Mucosa of descending colon (tissue), 3 donors: ENCODE results near the gene TMEM271. TPM values are rescaled to one million over a fixed set of nuclear protein-coding genes. Genes with fewer than 3 reads are reported as not detected.

Experiments used
- ATAC-seq: fragments of 200-7000 bp; cut with Tn5 transposase; one replicate; pipeline ENCODE4 v1.9.1; 2020; ENCODE audit warnings: mild to moderate bottlenecking, moderate library complexity
- DNase-seq, 3 donors: peaks; one replicate each; pipeline ENCODE4 v3.0.0-alpha.2; 2020
- H3K36me3 ChIP-seq: fragments of 200-600 bp; one replicate; pipeline ENCODE4 v1.8.0; 2021; ENCODE audit warnings: low read depth, mild to moderate bottlenecking
- H3K4me1 ChIP-seq: fragments of 200-600 bp; one replicate; pipeline ENCODE4 v1.8.0; 2021; ENCODE audit warnings: low read depth, mild to moderate bottlenecking
- H3K4me3 ChIP-seq: fragments of 200-600 bp; one replicate; pipeline ENCODE4 v1.8.0; 2021; ENCODE audit warnings: mild to moderate bottlenecking
- H3K9me3 ChIP-seq: fragments of 200-600 bp; one replicate; pipeline ENCODE4 v1.8.0; 2021; ENCODE audit warnings: mild to moderate bottlenecking
- intact Hi-C, 2 donors: fragments of 100-400 bp; cut with DNase I in 1 of 2; cut with micrococcal nuclease in 1 of 2; formaldehyde crosslinking; loops; one replicate each; pipeline versions ENCODE4 v1.11.0 to v1.11.1; 2022; cut with DNase I, micrococcal nuclease
- total RNA-seq, 3 donors: library from RNA; stranded (reverse); fragmentation: NEBNext Ultra II Directional in 2 of 3; extraction: Animal tissue kit (Norgen Biotek cat#: 25700) in 2 of 3; gene quantifications; one replicate each; pipeline versions ENCODE4 v1.2.1 to v1.2.4, GENCODE V29; 2021 to 2023
- TF ChIP-seq, protein P1 (sequence below): fragments of 200-600 bp; IDR thresholded peaks from one replicate; pipeline ENCODE4 v1.8.0; 2022; ENCODE audit warnings: antibody characterized with exemption, mild to moderate bottlenecking
- donor health status: DM: no; HTN: no; CAD: no; lungs with moderate emphysema.
- donor health status: DM: no; HTN: no; CAD: no.
- donor health status: DM: no; HTN: yes; CAD: no.

The TMEM271 gene
- total RNA-seq, 3 donors from 2014 or later: 0.35 TPM; not detected in 2

DNA sequence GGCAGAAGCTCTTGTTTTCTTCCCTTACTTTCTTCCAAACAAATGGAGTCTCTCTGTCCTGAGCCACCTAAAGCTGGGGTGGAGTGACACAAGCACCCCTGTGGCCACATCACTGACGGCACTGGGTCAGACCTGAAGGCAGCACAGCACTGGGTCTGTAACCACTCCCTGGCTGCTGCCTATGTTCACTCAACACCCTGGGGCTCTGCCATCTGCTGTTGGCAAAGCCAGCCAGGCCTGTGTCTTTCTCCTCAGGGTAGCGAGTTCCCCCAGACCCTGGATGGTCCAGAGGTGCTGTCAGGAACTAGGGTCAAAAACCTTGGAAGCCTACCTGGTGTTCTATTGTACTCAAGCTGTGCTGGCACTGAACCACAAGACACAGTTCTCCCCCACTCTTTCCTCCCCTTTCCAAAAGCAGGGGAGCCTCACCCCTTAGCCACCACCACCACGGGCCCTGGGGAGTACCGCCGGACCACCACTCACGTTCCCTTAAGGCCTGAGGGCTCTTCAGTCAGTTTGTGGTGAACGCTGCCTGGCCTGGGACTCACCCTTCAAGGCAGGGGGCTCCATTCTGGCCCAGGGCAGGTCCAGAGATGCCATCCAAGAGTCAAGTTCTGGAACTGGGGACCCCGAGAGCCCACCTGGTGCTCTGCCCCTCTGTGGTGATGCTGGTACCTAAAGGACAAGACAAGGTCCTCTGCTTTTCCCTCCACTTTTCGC is 31.5 kb downstream of the TMEM271 start:
- TF ChIP-seq, protein P1, sequence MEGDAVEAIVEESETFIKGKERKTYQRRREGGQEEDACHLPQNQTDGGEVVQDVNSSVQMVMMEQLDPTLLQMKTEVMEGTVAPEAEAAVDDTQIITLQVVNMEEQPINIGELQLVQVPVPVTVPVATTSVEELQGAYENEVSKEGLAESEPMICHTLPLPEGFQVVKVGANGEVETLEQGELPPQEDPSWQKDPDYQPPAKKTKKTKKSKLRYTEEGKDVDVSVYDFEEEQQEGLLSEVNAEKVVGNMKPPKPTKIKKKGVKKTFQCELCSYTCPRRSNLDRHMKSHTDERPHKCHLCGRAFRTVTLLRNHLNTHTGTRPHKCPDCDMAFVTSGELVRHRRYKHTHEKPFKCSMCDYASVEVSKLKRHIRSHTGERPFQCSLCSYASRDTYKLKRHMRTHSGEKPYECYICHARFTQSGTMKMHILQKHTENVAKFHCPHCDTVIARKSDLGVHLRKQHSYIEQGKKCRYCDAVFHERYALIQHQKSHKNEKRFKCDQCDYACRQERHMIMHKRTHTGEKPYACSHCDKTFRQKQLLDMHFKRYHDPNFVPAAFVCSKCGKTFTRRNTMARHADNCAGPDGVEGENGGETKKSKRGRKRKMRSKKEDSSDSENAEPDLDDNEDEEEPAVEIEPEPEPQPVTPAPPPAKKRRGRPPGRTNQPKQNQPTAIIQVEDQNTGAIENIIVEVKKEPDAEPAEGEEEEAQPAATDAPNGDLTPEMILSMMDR: no peak
- no peak overlapping the region for H3K4me3 ChIP-seq
- H3K36me3 ChIP-seq: no peaks in the 10 kb centered on the region
- intact Hi-C loops: no loop called here
- H3K4me1 ChIP-seq: no peaks in the 10 kb centered on the region
- ATAC-seq (no peak), DNase-seq (no peak)
- no peaks in the 10 kb centered on the region for H3K9me3 ChIP-seq

DNA sequence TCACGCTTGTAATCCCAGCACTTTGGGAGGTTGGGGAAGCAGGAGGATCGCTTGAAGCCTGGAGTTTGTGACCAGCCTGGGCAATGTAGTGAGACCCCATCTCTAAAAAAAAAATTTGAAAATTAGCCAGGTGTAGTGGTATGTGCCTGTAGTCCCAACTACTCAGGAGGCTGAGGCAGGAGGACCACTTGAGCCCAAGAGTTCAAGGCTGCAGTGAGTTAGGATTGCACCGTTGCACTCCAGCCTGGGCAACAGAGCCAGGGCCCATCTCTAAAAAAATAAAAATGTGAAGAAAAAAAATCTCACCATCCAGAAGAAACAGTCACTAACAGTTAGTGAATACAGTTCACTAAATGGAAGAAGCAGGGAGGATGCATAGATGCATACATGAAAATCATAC is 34.8 kb downstream of the TMEM271 start:
- no peaks in the 10 kb centered on the region for H3K9me3 ChIP-seq
- no peak overlapping the region for H3K4me3 ChIP-seq
- H3K36me3 ChIP-seq: no peaks in the 10 kb centered on the region
- TF ChIP-seq, protein P1: no peak
- DNase-seq: no peak
- intact Hi-C loops: no loop called here
- ATAC-seq: no peak
- no peaks in the 10 kb centered on the region for H3K4me1 ChIP-seq

DNA sequence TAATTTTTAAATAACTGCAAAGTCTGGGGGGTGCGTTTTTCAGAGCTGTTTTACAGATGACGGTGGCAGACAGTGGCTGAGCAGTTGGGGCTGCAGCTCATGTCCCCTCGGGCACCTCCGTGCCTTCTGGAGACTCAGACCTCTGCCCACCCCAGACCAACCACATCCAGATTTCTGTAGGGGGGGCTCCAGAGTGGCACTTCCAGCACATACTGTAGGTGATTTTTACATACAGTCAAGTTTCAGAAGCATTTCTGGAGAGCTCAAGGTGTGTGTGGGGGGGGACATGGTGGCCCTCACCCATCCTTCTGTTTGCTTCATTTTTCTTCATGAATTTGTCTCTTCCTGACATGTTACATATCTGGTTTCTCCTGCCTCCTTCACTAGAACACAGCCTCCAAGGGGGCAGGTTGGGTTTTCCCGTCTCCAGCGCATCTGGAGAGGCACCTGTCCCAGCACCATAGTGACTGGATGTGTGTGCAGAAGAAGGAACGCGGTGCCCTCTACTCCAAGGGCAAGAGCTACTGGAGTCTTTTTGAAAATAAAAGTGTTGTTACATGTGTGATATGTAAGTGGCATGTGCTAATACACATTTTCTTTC is 37.5 kb downstream of the TMEM271 start:
- H3K4me1 ChIP-seq: no peaks in the 10 kb centered on the region
- no peak for ATAC-seq

DNA sequence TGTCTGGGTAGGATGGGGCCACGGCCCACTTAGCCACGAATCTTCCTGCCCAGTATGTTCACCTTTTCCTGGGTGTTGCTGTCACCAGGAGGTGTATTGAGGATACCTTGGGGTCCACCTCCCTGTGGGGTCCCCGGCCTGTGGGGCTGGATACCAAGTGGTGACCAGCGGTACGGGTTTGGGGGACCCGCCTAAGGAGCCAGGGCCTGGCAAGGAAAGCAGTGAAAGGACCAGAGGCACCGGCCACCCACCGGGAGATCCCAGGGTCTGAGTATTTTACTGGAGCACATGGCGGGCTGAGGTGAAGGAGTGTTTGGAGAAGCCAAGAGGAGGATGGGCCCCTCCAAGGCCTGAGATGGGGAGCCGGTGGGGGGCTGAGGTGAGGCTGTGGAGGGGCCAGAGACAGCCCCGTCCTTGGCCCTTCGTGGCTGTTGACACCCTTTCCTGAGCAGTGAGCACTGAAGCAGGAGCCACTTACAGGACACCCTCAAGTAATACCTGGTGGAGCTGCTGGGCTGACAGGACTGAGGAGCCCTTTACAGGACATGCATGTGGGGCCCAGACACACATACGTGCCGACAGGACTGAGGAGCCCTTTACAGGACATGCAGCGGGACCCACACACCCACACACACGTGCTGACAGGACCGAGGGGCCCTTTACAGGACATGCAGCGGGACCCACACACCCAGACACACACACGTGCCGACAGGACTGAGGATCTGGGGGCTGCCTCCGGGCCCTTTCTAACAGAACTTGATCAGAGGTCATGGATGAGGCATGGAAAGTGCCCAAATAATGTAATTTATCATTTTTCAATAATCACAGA is 38.4 kb downstream of the TMEM271 start:
- DNase-seq (no peak), ATAC-seq (no peak)
- TF ChIP-seq, protein P1: no peak
- H3K36me3 ChIP-seq: no peaks in the 10 kb centered on the region
- H3K4me3 ChIP-seq: no peak overlapping the region
- intact Hi-C loops: no loop called here
- H3K9me3 ChIP-seq: no peaks in the 10 kb centered on the region
- H3K4me1 ChIP-seq: no peaks in the 10 kb centered on the region

More for the DNA sequence above, 37.5 kb downstream of the TMEM271 start:
- Histone ChIP-seq H3K4me3 (no peak overlapping the region), H3K36me3 (no peaks in the 10 kb centered on the region), H3K9me3 (no peaks in the 10 kb centered on the region)
- TF ChIP-seq, protein P1: no peak
- intact Hi-C loops: no loop called here
- DNase-seq: no peak

DNA sequence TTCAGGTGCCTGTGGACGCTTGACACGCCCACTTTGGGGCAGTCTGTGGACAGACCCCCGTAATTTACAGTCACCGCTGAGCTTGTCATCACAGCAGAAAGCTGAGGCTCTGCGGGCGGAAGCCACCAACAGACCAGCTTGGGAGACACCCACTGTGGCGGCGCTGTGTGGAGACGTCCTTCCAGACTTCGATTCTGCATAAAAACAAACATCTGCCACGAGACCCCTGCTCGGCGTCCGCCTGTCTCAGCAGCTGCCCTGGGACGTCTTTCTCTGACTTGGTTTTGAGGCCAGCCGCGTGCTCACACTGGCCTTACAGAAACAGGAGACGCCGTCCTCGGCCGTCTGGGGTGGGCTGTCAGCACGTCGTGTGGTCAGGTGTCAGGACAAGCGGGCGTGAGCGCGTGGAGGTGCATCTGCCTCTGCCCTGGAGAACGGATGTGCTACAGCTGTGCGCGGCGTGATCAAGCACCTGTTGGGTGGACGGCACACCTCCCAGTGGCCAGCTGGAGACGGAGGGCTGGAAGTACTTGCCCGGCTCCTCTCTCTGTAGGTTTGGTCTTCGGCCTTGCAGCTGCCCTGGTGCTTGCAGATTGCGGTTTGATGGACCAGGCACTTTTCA is 39.6 kb downstream of the TMEM271 start:
- TF ChIP-seq, protein P1: no peak
- no peak for DNase-seq
- Histone ChIP-seq H3K4me1 (no peaks in the 10 kb centered on the region), H3K4me3 (no peak overlapping the region), H3K9me3 (no peaks in the 10 kb centered on the region), H3K36me3 (no peaks in the 10 kb centered on the region)
- intact Hi-C loops: no loop called here
- no peak for ATAC-seq
